Activated naive CD8-positive, alpha-beta T cell treated with anti-CD3 and anti-CD28 coated beads, Interleukin-2, amount 10 ng/mL, durations not matched to agents 7 days and 5 days (primary cell): Measurements from ENCODE around the gene PSORS1C1. TPM values are rescaled to one million over a fixed set of nuclear protein-coding genes. Genes with fewer than 3 reads are reported as not detected.
"Not testable (repeated sequence)": the region's sequence is repeated elsewhere in the genome, so short reads cannot be mapped to it uniquely, and the experiment has no call there.

Source experiments
- ATAC-seq: fragments of 150-1000 bp; cut with Tn5 transposase; one replicate; pipeline ENCODE4 v1.10.0; 2021; ENCODE audit warnings: low read depth, moderate library complexity
- POLR2A ChIA-PET: fragments of 350-600 bp; sonication (Branson Sonifier 250); formaldehyde crosslinking; loops from one replicate; lab custom pipeline; 2021; ENCODE audit warnings: antibody characterized with exemption; lab: Charles Lee
- DNase-seq: peaks from one replicate; pipeline ENCODE4 v3.0.0; 2021
- H3K27ac Mint-ChIP-seq: one replicate; pipeline ENCODE4 v1.8.0; 2022; ENCODE audit warnings: mild to moderate bottlenecking, mixed read lengths
- H3K27me3 Mint-ChIP-seq: one replicate; pipeline ENCODE4 v1.8.0; 2022; ENCODE audit warnings: mild to moderate bottlenecking, moderate library complexity, mixed read lengths
- H3K36me3 Mint-ChIP-seq: one replicate; pipeline ENCODE4 v1.8.0; 2021; ENCODE audit warnings: mild to moderate bottlenecking, mixed read lengths
- H3K4me1 Mint-ChIP-seq: one replicate; pipeline ENCODE4 v1.8.0; 2021; ENCODE audit warnings: mixed read lengths
- H3K4me3 Mint-ChIP-seq: one replicate; pipeline ENCODE4 v1.8.0; 2022; ENCODE audit warnings: mild to moderate bottlenecking, moderate library complexity, mixed read lengths
- H3K9me3 Mint-ChIP-seq: one replicate; pipeline ENCODE4 v1.8.0; 2021; ENCODE audit warnings: mixed read lengths
- total RNA-seq, 2 experiments: library from RNA; stranded (reverse); gene quantifications; one replicate each; pipeline ENCODE4 v1.2.3, GENCODE V29; 2021

The PSORS1C1 gene
- total RNA-seq, 2 experiments from 2014 or later = not detected

DNA sequence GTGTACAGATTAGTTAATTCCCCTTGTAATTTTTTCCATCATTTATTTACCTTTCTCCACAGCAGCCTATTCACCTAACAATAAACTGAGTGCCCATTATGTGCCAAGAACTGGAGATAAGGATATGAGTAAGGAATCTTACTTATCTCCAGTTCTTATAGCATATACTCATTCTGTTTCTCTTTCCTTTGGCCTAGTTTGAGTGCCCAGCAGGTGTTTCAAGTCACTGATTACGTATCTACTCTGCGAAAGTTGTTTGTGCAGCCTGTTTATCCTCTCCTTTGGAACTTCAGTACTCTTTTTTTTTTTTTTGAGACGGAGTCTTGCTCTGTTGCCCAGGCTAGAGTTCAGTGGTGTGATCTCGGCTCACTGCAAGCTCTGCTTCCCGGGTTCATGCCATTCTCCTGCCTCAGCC, 73.2 kb downstream of the PSORS1C1 start:
- Mint-ChIP-seq H3K4me3 (no peak overlapping the region), H3K4me1 (peaks cover 8% of the 10 kb centered on the region), H3K36me3 (no peaks in the 10 kb centered on the region), H3K27ac (no peak overlapping the region), H3K27me3 (no peaks in the 10 kb centered on the region), H3K9me3 (no peaks in the 10 kb centered on the region)
- POLR2A ChIA-PET = no interaction called here
- DNase-seq (no peak), ATAC-seq (no peak)

DNA sequence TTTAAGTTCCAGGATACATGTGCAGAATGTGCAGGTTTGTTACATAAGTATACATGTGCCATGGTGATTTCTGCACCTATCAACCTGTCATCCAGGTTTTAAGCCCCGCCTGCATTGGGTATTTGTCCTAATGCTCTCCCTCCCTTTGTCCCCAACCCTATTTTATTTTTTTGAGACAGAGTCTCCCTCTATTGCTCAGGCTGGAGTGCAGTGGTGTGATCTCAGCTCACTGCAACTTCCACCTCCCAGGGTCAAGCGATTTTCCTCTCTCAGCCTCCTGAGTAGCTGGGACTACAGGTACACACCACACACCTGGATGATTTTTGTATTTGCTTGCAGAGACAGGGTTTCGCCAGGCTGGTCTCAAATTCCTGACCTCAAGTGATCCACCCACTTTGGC, 74.6 kb downstream of the PSORS1C1 start:
- DNase-seq, H3K27ac Mint-ChIP-seq, POLR2A ChIA-PET, ATAC-seq, H3K4me1 Mint-ChIP-seq, H3K4me3 Mint-ChIP-seq, H3K36me3 Mint-ChIP-seq, H3K27me3 Mint-ChIP-seq, H3K9me3 Mint-ChIP-seq: not testable (repeated sequence)

Other genes with a start within 250 kb of the PSORS1C1 start
- gene DDR1, start 230.3 kb upstream of the PSORS1C1 start, total RNA-seq = 10 to 100 TPM; 10.9 to 11.3 TPM
- 10 to 100 TPM; 26.7 to 36.2 TPM for gene GTF2H4, start 206.6 kb upstream of the PSORS1C1 start, total RNA-seq
- gene VARS2, start 200.6 kb upstream of the PSORS1C1 start, total RNA-seq = 10 to 100 TPM; 38.0 to 43.1 TPM
- not detected for gene SFTA2, start 182.6 kb upstream of the PSORS1C1 start, total RNA-seq
- gene MUCL3, start 173.8 kb upstream of the PSORS1C1 start, total RNA-seq = not detected
- not detected for gene MUC21, start 131.1 kb upstream of the PSORS1C1 start, total RNA-seq
- not detected for gene MUC22, start 104.3 kb upstream of the PSORS1C1 start, total RNA-seq
- gene C6orf15, start 2.2 kb upstream of the PSORS1C1 start, total RNA-seq = not detected
- gene CDSN, start 5.6 kb downstream of the PSORS1C1 start, total RNA-seq = not detected
- gene PSORS1C2, start 24.3 kb downstream of the PSORS1C1 start, total RNA-seq = not detected
- gene CCHCR1, start 43.0 kb downstream of the PSORS1C1 start, total RNA-seq = 10 to 100 TPM; 52.5 to 57.7 TPM
- gene TCF19, start 43.8 kb downstream of the PSORS1C1 start, total RNA-seq = 10 to 100 TPM; 81.0 to 83.3 TPM
- under 1 TPM; 0.22 to 0.34 TPM for gene POU5F1, start 55.9 kb downstream of the PSORS1C1 start, total RNA-seq
- gene HLA-C, start 157.3 kb downstream of the PSORS1C1 start, total RNA-seq = 1,000 to 10,000 TPM; 1,328 to 1,360 TPM
- 1,000 to 10,000 TPM; 5,415 to 5,542 TPM for gene HLA-B, start 242.4 kb downstream of the PSORS1C1 start, total RNA-seq